ENCODE measurements around the gene FOXO3.
A peak's percentile ranks its signal among the peaks of the same experiment; 100 is the strongest.
"Not testable (repeated sequence)": the region's sequence is repeated elsewhere in the genome, so short reads cannot be mapped to it uniquely, and the experiment has no call there.

FOXO3 gene

GRCh38 chr6:108560463-108561308, at the start of gene FOXO3:
Gene FOXO3 (plus strand): TSS chr6:108560917. CDS start chr6:108561209, 292 bp downstream.
- no peak for DNase-seq

GRCh38 chr6:108518714-108519576, 41.8 kb upstream of the FOXO3 start:
- DNase-seq = peak; percentile 5

GRCh38 chr6:108521616-108522107, 39.1 kb upstream of the FOXO3 start:
- DNase-seq = no peak

GRCh38 chr6:108523697-108524096, 37.0 kb upstream of the FOXO3 start:
- DNase-seq = no peak

GRCh38 chr6:108524528-108525248, 36.0 kb upstream of the FOXO3 start:
- no peak for DNase-seq

DNA sequence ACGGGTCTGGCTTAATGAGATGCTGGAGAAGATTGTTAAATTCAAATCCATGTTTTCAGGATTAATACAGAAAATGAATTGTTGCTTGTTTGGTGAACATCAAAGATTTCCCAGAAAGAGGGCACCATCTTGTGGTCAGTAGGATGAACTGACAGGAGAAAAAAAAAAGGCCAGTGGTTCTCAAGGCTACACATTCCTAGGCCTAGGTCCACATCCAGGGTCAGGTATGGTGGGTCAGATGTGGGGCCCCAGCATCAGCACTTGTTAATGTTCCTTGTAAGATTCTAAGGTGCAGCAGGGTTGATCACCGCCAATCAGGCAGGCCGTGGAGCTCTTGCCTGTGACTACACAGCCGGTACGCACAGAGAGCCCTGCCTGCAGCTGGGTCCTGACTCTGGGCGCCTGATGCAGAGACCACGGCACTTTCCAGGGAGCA, 34.0 kb upstream of the FOXO3 start:
- peak; percentile 35 for DNase-seq

- no peak for DNase-seq
Measured at GRCh38 chr6:108528878-108529277, 31.8 kb upstream of the FOXO3 start.

DNA sequence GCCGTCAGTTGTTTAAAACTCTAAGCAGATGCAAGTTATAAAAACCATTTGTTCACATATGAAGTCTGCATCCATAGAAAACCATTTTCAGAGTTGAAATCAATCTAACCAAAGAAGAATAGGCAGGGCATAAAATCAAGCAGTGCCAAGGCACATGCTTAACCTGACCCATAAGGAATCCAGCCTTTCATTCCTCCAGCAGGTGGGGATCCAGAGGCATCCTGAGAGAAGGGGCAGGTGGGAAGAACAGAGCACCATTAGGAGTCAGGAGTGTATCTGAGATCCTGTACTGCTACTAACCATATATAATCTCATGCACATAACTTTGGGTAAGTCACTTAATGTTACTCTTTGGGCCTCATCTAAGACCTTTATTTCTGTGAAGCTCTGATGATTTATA, 29.4 kb upstream of the FOXO3 start:
- DNase-seq = no peak

- DNase-seq = no peak
Measured at GRCh38 chr6:108535114-108535742, 25.5 kb upstream of the FOXO3 start.

DNA sequence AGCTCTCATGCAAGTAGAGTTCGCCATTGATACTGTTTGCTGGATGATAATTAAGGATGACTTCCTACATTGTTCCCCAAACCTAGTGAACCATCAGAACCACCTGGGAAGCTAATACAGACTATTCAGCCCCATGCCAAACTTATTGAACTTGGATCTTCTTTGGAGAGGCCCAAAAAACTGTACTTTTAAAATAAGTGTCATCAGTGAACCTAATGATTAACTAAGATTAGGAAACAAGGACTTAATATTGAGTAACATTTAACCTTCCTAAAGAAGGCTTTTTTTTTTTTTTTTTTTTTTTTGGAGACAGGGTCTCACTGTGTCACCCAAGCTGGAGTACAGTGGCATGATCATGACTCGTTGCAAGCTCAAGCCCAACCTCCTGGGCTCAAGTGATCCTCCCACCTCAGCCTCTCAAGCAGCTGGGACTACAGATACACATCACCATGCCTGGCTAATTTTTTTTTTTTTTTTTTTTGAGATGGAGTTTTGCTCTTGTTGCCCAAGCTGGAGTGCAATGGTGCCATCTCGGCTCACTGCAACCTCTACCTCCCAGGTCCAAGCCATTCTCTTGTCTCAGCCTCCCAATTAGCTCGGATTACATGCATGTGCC, 24.7 kb upstream of the FOXO3 start:
- not testable (repeated sequence) for DNase-seq

DNA sequence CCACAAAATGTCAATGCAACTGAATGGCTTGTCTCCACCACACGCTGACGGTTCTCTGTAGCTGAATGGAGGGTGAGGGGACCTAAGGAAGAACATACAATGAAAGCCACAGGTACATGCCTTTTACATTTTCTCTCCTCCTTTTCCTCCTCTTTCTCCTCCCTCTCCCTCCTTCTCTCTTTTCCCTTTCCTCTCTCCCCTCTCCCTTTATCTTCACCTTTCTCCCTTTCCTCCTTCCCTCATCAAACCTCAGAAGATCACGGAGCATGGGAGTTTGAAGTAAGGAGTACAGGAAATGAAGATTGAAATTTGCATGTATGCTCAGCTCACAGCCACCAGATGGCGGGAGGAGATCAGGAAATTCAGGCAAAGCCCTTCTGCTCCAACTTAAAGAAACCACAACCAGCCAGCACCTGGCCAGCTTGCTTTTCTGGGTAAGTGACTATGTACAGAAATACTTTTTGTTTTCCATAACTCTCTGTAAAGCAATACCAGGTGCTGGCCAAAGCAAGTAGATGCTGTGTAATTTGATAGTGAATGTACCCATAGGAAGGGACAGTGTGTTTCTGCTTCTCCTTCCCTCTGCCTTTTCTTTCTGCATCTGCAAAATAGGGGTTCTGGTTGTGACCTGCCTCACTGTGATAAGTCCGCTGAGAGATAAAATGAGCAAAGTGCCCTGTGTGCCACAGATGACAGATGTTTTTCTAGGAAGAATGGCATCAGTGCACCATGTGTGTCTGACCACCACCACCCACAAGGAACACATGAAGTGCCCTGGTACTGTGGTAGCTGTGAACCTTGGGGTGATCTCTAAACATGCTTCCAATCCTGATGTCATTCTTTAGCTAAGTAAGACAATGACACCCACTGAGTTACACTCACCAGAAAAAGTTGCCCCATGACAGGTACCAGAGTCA, 18.6 kb upstream of the FOXO3 start:
- DNase-seq = peak; percentile 70

GRCh38 chr6:108543175-108543940, 17.4 kb upstream of the FOXO3 start:
- DNase-seq = no peak

- no peak for DNase-seq
Measured at GRCh38 chr6:108544606-108545005, 16.1 kb upstream of the FOXO3 start.

DNA sequence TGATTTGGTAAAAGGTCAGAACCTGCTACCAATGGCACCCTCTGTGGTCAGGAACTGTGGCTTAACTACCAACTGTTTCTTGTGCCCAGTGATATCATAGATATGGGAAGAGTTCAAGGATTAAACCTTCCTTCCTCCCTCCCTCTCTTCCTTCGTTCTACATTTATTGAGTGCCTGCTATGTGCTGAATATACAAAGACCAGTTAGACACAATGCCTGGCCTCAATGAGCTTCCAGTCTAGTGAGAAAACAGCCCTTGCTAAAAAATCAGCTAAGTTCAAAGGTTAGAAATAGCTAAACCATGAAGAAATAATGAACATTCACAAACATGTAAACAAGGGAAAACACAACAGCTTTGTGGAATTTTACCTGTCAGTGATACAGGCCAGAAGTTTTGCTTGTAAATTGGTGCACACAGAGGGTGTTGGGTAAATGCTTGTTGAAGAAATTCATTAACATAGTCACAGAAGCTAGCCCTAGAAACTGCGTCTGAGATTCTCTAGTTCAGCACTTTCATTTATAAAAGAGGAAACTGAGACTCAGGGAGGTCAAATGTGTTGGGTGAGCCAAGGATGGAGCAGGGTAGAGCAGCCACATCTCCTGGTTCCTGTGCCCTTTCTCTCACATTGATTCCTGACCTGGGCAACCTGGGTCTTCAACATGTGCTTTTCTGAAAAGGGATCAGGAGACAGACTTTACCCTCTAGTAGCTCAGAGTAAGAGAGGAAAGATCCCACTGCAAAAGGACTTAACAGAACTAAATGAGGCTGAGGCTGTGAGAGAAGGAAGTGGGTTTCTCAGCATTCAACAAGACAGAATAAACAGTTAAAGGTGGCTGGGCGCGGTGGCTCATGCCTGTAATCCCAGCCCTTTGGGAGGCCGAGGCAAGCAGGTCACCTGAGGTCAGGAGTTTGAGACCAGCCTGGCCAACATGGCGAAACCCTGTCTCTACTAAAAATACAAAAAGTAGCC, 14.4 kb upstream of the FOXO3 start:
- DNase-seq = no peak

DNA sequence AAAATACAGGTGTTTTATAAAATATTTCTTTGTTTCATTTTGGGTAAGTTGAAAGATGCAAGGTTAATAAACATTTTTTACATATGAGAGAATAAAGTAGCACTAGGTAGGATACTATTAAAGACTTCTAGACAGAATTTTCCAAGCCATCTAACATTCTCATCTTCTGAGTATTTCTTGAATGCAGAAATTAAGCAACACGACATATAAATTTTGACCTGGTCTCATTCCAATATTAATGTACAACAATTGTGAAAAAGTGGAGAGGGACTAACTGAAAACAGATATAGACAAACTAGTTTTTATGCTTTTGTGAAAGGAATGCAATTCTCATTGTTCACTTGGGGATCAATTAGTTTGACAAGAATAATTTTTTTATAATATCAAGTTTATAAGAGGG, 11.5 kb upstream of the FOXO3 start:
- no peak for DNase-seq

GRCh38 chr6:108549741-108550140, 11.0 kb upstream of the FOXO3 start:
- DNase-seq = no peak

GRCh38 chr6:108550256-108550655, 10.5 kb upstream of the FOXO3 start:
- DNase-seq = no peak

GRCh38 chr6:108555399-108556052, 5.2 kb upstream of the FOXO3 start:
- DNase-seq = no peak
